ENCODE data around the gene SHISA4. TPM values are rescaled to one million over a fixed set of nuclear protein-coding genes. Genes with fewer than 3 reads are reported as not detected.
"Not testable (repeated sequence)": the region's sequence is repeated elsewhere in the genome, so short reads cannot be mapped to it uniquely, and the experiment has no call there.

Gene SHISA4
- total RNA-seq, 1 donor from 2014 or later, result 7.4 TPM

DNA sequence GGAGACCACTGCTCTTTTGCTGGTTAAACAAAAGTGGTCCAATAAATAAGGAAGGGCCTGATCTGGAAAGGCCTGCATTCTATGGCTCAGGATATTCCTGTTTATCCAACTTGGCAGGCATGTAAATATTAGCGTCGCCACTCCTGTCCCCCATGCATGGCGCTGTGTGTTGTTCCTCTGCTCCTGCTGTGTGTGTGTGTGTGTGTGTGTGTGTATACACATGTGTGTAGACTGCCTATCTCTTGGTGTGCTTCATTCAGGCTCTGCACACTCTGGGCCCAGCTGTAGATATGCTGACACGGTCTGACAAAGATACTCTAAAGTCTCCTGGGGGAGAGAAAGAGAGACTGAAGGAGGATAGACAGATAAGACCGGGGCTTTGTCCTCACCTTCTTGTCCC, 50.9 kb downstream of the SHISA4 start:
- DNase-seq (ENCODE audit: low spot score, unreplicated experiment), result no peak
- Mint-ChIP-seq H3K36me3 (ENCODE audit: insufficient read depth) (no peaks in the 10 kb centered on the region), H3K9me3 (ENCODE audit: low read depth) (no peaks in the 10 kb centered on the region), H3K4me1 (ENCODE audit: low read depth) (peaks cover 22% of the 10 kb centered on the region), H3K4me3 (ENCODE audit: low read depth) (no peak overlapping the region), H3K27ac (peak overlapping the region; percentile 34), H3K27me3 (peaks cover 6% of the 10 kb centered on the region)
- TF ChIP-seq, protein P1, sequence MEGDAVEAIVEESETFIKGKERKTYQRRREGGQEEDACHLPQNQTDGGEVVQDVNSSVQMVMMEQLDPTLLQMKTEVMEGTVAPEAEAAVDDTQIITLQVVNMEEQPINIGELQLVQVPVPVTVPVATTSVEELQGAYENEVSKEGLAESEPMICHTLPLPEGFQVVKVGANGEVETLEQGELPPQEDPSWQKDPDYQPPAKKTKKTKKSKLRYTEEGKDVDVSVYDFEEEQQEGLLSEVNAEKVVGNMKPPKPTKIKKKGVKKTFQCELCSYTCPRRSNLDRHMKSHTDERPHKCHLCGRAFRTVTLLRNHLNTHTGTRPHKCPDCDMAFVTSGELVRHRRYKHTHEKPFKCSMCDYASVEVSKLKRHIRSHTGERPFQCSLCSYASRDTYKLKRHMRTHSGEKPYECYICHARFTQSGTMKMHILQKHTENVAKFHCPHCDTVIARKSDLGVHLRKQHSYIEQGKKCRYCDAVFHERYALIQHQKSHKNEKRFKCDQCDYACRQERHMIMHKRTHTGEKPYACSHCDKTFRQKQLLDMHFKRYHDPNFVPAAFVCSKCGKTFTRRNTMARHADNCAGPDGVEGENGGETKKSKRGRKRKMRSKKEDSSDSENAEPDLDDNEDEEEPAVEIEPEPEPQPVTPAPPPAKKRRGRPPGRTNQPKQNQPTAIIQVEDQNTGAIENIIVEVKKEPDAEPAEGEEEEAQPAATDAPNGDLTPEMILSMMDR (IDR thresholded peaks at IDR 0.05; ENCODE audit: unreplicated experiment), result no peak

DNA sequence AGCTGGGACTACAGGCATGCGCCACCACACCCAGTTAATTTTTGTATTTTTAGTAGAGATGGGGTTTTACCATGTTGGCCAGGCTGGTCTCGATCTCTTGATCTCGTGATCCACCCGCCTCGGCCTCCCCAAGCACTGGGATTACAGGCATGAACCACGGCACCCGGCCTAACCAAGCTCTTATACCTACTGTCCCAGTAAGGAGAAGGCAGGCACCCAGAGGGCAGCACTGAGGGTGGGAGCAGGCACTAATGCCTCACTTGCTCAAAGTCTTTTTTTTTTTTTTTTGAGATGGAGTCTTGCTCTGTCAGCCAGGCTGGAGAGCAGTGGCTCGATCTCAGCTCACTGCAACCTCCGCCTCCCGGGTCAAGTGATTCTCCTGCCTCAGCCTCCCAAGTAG, 51.6 kb downstream of the SHISA4 start:
- H3K4me3 Mint-ChIP-seq (ENCODE audit: low read depth); H3K9me3 Mint-ChIP-seq (ENCODE audit: low read depth); DNase-seq (ENCODE audit: low spot score, unreplicated experiment); H3K27me3 Mint-ChIP-seq; H3K27ac Mint-ChIP-seq; H3K36me3 Mint-ChIP-seq (ENCODE audit: insufficient read depth): not testable (repeated sequence)
- H3K4me1 Mint-ChIP-seq (ENCODE audit: low read depth), result peaks cover 22% of the 10 kb centered on the region

DNA sequence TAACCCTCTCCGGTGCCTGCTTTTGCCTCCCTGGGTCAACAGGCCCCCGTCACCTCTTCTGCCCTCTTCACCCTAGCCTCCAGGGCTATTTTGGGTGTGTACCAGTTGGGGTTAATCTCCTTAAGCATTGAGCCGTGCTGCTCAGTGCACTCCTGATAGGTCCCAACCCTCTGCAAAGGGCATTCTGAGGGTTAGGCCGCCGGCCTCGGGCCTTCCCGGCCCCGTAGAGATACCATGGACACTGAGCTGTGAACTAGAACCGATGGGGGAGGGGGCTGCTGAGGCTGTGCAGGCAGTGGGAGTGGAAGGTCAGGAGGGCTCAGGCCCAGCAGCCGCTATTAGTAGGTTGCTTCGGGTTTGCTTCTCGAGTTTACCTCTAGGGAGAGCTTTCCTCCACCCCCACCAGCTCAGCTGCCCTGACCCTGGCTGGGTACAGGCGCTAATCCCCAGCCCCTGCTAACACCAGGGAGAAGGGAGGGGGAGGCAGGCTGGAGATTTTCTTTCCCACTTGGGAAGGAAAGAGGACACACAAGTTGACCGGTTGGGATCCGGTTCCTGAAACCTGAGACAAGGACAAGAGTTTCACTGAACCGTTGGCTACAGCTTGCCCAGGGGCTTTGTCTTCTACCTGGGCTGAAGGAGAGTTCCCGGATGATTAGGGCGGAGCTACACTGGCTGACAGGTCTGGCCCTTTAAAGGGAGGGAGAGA, 52.9 kb downstream of the SHISA4 start:
- peaks cover 19% of the 10 kb centered on the region for H3K27me3 Mint-ChIP-seq
- H3K4me1 Mint-ChIP-seq (ENCODE audit: low read depth), result peaks cover 29% of the 10 kb centered on the region
- H3K4me3 Mint-ChIP-seq (ENCODE audit: low read depth), result peak overlapping the region; percentile 45
- TF ChIP-seq, protein P1 (IDR thresholded peaks at IDR 0.05; ENCODE audit: unreplicated experiment), result no peak
- peak; percentile 34 for DNase-seq (ENCODE audit: low spot score, unreplicated experiment)
- H3K27ac Mint-ChIP-seq, result peak overlapping the region; percentile 98
- no peaks in the 10 kb centered on the region for H3K36me3 Mint-ChIP-seq (ENCODE audit: insufficient read depth)
- H3K9me3 Mint-ChIP-seq (ENCODE audit: low read depth), result no peaks in the 10 kb centered on the region

DNA sequence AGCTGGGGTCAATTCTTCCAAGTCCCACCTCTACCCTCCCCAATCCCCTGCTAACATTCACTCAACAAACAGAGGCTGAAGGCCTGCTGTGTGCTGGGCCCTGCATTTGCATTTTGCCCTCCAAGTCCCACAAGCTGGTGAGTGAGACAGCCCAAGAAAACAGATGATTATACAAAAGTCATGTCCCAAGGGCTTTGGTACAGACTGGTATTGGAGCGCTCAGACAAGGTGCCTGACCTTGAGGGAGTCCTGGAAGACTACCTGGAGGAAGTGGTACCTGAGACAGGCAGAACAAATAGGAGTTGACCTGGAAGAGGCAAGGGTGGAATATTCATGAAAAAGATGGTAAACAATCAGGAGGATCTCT, 53.4 kb downstream of the SHISA4 start:
- TF ChIP-seq, protein P1 (IDR thresholded peaks at IDR 0.05; ENCODE audit: unreplicated experiment), result no peak
- no peaks in the 10 kb centered on the region for H3K9me3 Mint-ChIP-seq (ENCODE audit: low read depth)
- H3K4me3 Mint-ChIP-seq (ENCODE audit: low read depth), result no peak overlapping the region
- peaks cover 25% of the 10 kb centered on the region for H3K27me3 Mint-ChIP-seq
- DNase-seq (ENCODE audit: low spot score, unreplicated experiment), result no peak
- peaks cover 29% of the 10 kb centered on the region for H3K4me1 Mint-ChIP-seq (ENCODE audit: low read depth)
- no peaks in the 10 kb centered on the region for H3K36me3 Mint-ChIP-seq (ENCODE audit: insufficient read depth)
- H3K27ac Mint-ChIP-seq, result peak overlapping the region; percentile 98

Small RNAs within 50 kb of the gene (microRNA-seq; reads per million reads assigned to microRNA genes)
- gene MIR6739 (ENCODE audit: borderline number of aligned reads, unreplicated experiment), result 2.4 reads per million

Other genes with a start within 250 kb of the SHISA4 start
- gene IPO9, start 59.7 kb upstream of the SHISA4 start, total RNA-seq, result 94.9 and 99.8 TPM in 2 replicates
- 0.41 and 0.62 TPM in 2 replicates for gene LMOD1, start 57.6 kb downstream of the SHISA4 start, total RNA-seq
- gene TIMM17A, start 66.6 kb downstream of the SHISA4 start, total RNA-seq, result 43.5 and 49.5 TPM in 2 replicates
- 54.7 and 59.5 TPM in 2 replicates for gene RNPEP, start 93.8 kb downstream of the SHISA4 start, total RNA-seq
- 71.9 and 74.3 TPM in 2 replicates for gene ELF3, start 121.7 kb downstream of the SHISA4 start, total RNA-seq
- gene GPR37L1, start 234.0 kb downstream of the SHISA4 start, total RNA-seq, result 0.04 TPM in 1 of 2 replicates, not detected in the other